Activated CD4-positive, alpha-beta T cell treated with anti-CD3 and anti-CD28 coated beads, Interleukin-2, amount 10 ng/mL, durations not matched to agents 7 days and 5 days (primary cell): Measurements from ENCODE around the gene ATP2B2. TPM values are rescaled to one million over a fixed set of nuclear protein-coding genes. Genes with fewer than 3 reads are reported as not detected.

Source experiments
- CTCF ChIA-PET: fragments of 350-600 bp; sonication (Branson Sonifier 250); formaldehyde crosslinking; loops from one replicate; lab custom pipeline; 2021; ENCODE audit warnings: antibody characterized with exemption; lab: Charles Lee
- POLR2A ChIA-PET: fragments of 350-600 bp; sonication (Branson Sonifier 250); formaldehyde crosslinking; loops from one replicate; lab custom pipeline; 2021; ENCODE audit warnings: antibody characterized with exemption; lab: Charles Lee
- DNase-seq: peaks from one replicate; pipeline ENCODE4 v3.0.0-alpha.2; 2020
- H3K27ac Mint-ChIP-seq: one replicate; pipeline ENCODE4 v1.8.0; 2021; ENCODE audit warnings: mild to moderate bottlenecking, moderate library complexity, mixed read lengths
- H3K27me3 Mint-ChIP-seq: one replicate; pipeline ENCODE4 v1.8.0; 2021; ENCODE audit warnings: mixed read lengths
- H3K36me3 Mint-ChIP-seq: one replicate; pipeline ENCODE4 v1.8.0; 2021; ENCODE audit warnings: low read depth, mixed read lengths
- H3K4me1 Mint-ChIP-seq: one replicate; pipeline ENCODE4 v1.8.0; 2021; ENCODE audit warnings: mixed read lengths
- H3K4me3 Mint-ChIP-seq: one replicate; pipeline ENCODE4 v1.8.0; 2021; ENCODE audit warnings: mild to moderate bottlenecking, moderate library complexity, mixed read lengths
- H3K9me3 Mint-ChIP-seq: one replicate; pipeline ENCODE4 v1.8.0; 2021; ENCODE audit warnings: mixed read lengths
- total RNA-seq, 2 experiments: library from RNA; stranded (reverse); gene quantifications; one replicate each; pipeline ENCODE4 v1.2.3, GENCODE V29; 2021

ATP2B2 gene
- total RNA-seq, 2 experiments from 2014 or later: not detected

GRCh38 chr3:10426346-10427220 is 78.8 kb downstream of the ATP2B2 start:
- H3K27me3 Mint-ChIP-seq: peaks cover 5% of the 10 kb centered on the region
- no peak for DNase-seq

DNA sequence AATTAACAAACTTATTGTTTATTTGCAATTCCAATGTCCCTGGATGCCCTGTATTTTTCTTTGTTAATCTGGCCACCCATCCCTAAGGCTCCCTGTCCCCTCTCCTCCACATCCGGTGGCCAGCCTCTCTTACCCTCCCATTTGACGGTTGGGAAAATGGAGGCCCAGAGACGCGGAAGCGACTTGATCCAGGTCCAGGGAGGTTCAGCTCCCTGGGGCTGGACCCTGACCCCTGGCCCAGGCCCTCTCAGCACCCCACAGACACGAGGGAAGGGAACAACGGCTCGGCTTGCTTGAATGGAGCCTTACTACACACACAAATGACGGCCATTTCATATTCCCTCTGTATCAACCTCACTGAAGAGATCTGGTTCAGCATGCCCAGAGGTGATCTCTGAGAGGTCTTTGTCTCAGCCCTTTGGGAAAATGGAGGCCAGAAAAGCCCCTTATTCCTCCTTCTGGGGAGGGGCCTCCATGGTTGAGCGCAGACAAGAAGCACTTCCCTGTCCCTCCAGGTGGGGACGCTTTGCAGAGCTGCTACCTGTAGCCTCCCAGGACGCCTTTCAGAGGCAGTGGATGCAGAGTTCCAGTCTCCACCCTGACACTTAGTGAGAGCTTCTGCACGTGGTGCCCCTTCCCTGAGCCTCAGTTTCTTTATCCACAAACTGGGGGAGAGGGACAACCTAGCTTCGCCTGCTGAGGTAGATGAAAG is 82.1 kb downstream of the ATP2B2 start:
- H3K27me3 Mint-ChIP-seq: no peaks in the 10 kb centered on the region
- no peaks in the 10 kb centered on the region for H3K9me3 Mint-ChIP-seq
- no peaks in the 10 kb centered on the region for H3K36me3 Mint-ChIP-seq
- DNase-seq: no peak
- CTCF ChIA-PET: interaction anchor here (1.4 to 2.2 kb wide), 3 partner anchors 10 to 17 kb away, joined by 4 to 5 read pairs (median 4); no protein-coding TSS in a partner anchor
- POLR2A ChIA-PET: no interaction called here
- peaks cover 12% of the 10 kb centered on the region for H3K4me1 Mint-ChIP-seq
- H3K27ac Mint-ChIP-seq: no peak overlapping the region
- no peak overlapping the region for H3K4me3 Mint-ChIP-seq

More at GRCh38 chr3:10426346-10427220, 78.8 kb downstream of the ATP2B2 start:
- Mint-ChIP-seq H3K4me3 (no peak overlapping the region), H3K9me3 (no peaks in the 10 kb centered on the region), H3K27ac (no peak overlapping the region), H3K36me3 (no peaks in the 10 kb centered on the region), H3K4me1 (no peaks in the 10 kb centered on the region)
- ChIA-PET CTCF (interaction anchor here (1.3 kb wide), 1 partner anchor 10 kb away, joined by 4 read pairs; no protein-coding TSS in a partner anchor), POLR2A (no interaction called here)

GRCh38 chr3:10421996-10422395 is 83.4 kb downstream of the ATP2B2 start:
- H3K27ac Mint-ChIP-seq: no peak overlapping the region
- CTCF ChIA-PET: interaction anchor here (1.0 kb wide), 1 partner anchor 522 kb away, joined by 3 read pairs; no protein-coding TSS in a partner anchor

GRCh38 chr3:10420745-10421475 is 84.5 kb downstream of the ATP2B2 start:
- CTCF ChIA-PET: interaction anchor here (1.0 kb wide), 1 partner anchor 521 kb away, joined by 3 read pairs; no protein-coding TSS in a partner anchor

More at GRCh38 chr3:10421996-10422395, 83.4 kb downstream of the ATP2B2 start:
- no peaks in the 10 kb centered on the region for H3K36me3 Mint-ChIP-seq
- no peak for DNase-seq
- H3K4me1 Mint-ChIP-seq: peaks cover 12% of the 10 kb centered on the region
- no peak overlapping the region for H3K4me3 Mint-ChIP-seq
- H3K27me3 Mint-ChIP-seq: no peaks in the 10 kb centered on the region
- no peaks in the 10 kb centered on the region for H3K9me3 Mint-ChIP-seq
- POLR2A ChIA-PET: no interaction called here

DNA sequence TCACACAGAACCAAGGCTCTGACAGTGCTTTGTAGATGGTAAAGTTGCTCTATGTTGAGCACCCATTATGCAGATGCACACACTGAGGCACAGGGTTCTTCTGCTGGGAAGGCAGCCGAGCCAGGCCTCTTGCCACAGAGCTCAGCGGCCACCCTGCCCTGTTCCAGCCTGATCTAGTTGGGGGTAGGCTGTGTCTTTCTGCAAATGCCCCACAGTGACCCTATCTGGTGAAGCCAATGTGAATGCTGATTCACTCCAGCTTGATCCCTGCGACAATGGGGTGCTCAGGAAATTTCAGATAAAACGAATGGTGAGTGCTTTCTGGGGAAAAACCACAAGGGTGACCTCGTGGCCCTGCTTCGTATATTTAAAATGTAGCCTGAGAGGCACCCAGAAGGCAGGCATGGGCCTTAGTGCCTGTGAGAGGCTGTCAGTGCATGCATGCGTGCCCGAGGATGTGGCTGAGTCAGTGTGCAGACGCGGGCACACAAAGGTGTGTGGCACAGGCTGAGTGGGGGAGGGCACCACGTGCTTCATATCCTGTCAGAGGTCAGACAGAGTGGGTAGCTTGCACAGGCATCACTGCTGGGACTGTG is 85.7 kb downstream of the ATP2B2 start:
- peaks cover 12% of the 10 kb centered on the region for H3K4me1 Mint-ChIP-seq
- peaks cover 4% of the 10 kb centered on the region for H3K27me3 Mint-ChIP-seq
- no peaks in the 10 kb centered on the region for H3K36me3 Mint-ChIP-seq
- H3K4me3 Mint-ChIP-seq: no peak overlapping the region
- CTCF ChIA-PET: no interaction called here
- POLR2A ChIA-PET: no interaction called here
- DNase-seq: peak; percentile 61
- no peaks in the 10 kb centered on the region for H3K9me3 Mint-ChIP-seq
- H3K27ac Mint-ChIP-seq: peak overlapping the region; percentile 22

More at GRCh38 chr3:10420745-10421475, 84.5 kb downstream of the ATP2B2 start:
- DNase-seq: no peak
- Mint-ChIP-seq H3K4me3 (no peak overlapping the region), H3K27me3 (no peaks in the 10 kb centered on the region), H3K4me1 (peaks cover 12% of the 10 kb centered on the region), H3K27ac (no peak overlapping the region), H3K36me3 (no peaks in the 10 kb centered on the region), H3K9me3 (no peaks in the 10 kb centered on the region)
- POLR2A ChIA-PET: no interaction called here

DNA sequence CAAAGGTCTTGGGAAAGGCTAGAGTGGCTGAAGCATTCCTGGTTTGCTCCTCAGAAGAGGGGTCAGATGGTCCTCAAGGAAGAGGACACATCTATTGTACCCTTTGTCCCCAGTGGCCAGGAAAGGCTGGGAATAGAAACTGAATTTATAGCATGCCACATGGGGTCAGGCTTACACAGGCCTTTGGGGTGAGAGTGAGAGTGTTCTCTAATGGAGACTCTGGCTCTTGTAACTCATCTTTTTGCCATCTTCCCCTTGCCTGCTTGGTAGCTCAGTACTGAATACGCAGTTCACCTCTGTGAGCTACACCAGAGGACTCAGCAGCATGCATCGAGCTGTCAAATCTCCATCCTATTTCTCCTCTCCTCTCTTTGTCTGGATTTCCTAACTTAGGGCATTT is 87.5 kb downstream of the ATP2B2 start:
- ChIA-PET CTCF (interaction anchor here (0.9 to 1.5 kb wide), 3 partner anchors 47 to 321 kb away, joined by 3 to 4 read pairs (median 3); no protein-coding TSS in a partner anchor), POLR2A (no interaction called here)

DNA sequence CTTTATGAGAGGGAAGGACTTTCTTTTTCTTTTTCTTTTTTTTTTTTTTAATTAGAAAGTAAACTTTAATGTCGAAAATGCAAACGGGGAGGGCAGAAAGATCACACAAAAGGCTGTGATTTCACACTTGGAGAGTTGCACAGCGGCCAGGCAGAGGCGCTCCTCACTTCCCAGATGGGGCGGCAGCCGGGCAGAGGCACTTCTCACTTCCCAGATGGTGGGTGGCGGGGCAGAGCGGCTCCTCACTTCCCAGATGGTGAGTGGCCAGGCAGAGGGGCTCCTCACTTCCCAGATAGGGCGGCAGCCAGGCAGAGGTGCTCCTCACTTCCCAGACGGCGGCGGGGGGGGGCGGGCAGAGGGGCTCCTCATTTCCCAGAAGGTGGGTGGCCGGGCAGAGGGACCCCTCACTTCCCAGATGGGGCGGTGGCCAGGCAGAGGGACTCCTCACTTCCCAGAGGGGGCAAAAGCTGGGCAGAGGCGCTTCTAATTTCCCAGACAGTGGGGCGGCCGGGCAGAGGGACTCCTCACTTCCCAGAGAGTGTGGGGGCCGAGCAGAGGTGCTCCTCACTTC is 88.6 kb downstream of the ATP2B2 start:
- ChIA-PET CTCF (interaction anchor here (1.5 kb wide), 2 partner anchors 46 to 322 kb away, joined by 3 to 4 read pairs; no protein-coding TSS in a partner anchor), POLR2A (no interaction called here)
- no peaks in the 10 kb centered on the region for H3K9me3 Mint-ChIP-seq
- H3K27me3 Mint-ChIP-seq: peaks cover 4% of the 10 kb centered on the region
- DNase-seq: no peak
- H3K4me3 Mint-ChIP-seq: no peak overlapping the region
- H3K36me3 Mint-ChIP-seq: no peaks in the 10 kb centered on the region
- H3K4me1 Mint-ChIP-seq: peaks cover 12% of the 10 kb centered on the region
- no peak overlapping the region for H3K27ac Mint-ChIP-seq

More for the DNA sequence above, 87.5 kb downstream of the ATP2B2 start:
- Mint-ChIP-seq H3K4me1 (peaks cover 12% of the 10 kb centered on the region), H3K27ac (no peak overlapping the region), H3K27me3 (peaks cover 4% of the 10 kb centered on the region), H3K9me3 (no peaks in the 10 kb centered on the region), H3K4me3 (no peak overlapping the region), H3K36me3 (no peaks in the 10 kb centered on the region)
- no peak for DNase-seq

DNA sequence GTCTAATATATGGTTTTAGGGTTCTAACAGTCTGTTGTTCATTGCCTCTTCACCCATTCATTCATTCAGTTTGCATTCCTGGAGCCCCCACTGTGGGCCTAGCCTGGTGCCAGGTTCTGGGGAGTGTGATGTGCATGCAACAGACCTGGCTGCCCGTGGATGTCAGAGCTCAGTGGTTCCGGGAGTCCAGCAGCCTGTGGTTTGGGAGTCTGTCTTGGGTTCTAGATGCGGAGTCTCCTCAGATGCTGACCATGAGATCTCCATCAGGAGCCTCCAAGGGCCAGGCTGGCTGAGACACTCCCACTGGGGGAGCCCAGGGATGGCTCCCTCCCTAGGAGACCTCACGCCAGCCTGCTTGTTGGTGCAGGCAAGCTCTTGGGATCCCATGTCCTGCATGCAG is 92.3 kb downstream of the ATP2B2 start:
- Mint-ChIP-seq H3K27me3 (peaks cover 4% of the 10 kb centered on the region), H3K36me3 (no peaks in the 10 kb centered on the region), H3K4me3 (no peak overlapping the region), H3K4me1 (no peaks in the 10 kb centered on the region), H3K27ac (no peak overlapping the region), H3K9me3 (no peaks in the 10 kb centered on the region)
- CTCF ChIA-PET: interaction anchor here (0.6 to 1.3 kb wide), 3 partner anchors 10 to 1415 kb away, joined by 3 to 4 read pairs (median 3); no protein-coding TSS in a partner anchor
- no peak for DNase-seq
- POLR2A ChIA-PET: no interaction called here

GRCh38 chr3:10411598-10412332 is 93.6 kb downstream of the ATP2B2 start:
- H3K36me3 Mint-ChIP-seq: no peaks in the 10 kb centered on the region

DNA sequence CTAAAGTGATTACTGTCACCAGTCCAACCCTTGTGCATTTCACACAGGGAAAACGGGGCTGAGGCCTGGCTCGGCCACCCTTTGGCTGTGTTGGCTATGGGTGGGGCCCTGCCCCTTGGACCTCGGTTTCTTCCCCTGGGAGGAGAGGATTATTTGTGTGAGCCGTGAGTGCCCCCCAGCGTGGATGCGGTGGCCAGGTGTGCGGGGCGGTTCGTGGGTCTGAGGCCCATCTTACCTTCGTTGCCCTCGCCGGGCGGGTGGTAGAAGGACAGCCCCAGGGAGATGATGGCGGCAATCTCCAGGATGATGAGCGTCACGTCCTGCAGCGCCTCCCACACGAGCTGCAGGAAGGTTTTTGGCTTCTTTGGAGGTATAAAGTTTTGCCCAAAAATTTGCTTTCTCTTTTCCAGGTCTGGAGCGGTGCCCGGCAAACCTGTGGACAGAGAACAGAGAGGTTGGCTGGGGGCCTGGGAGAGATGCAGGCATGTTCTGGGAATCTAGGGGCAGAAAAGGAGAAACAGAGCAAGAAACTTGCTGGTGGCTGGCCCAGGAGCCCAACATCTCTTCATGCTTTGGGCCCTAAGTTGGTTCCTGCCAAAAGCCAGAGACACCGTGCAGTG is 94.9 kb downstream of the ATP2B2 start:
- Mint-ChIP-seq H3K27ac (no peak overlapping the region), H3K36me3 (no peaks in the 10 kb centered on the region), H3K4me1 (no peaks in the 10 kb centered on the region), H3K27me3 (peaks cover 1% of the 10 kb centered on the region), H3K4me3 (no peak overlapping the region), H3K9me3 (no peaks in the 10 kb centered on the region)
- POLR2A ChIA-PET: no interaction called here
- DNase-seq: no peak
- CTCF ChIA-PET: interaction anchor here (0.8 kb wide), 1 partner anchor 11 kb away, joined by 3 read pairs; no protein-coding TSS in a partner anchor

More at GRCh38 chr3:10411598-10412332, 93.6 kb downstream of the ATP2B2 start:
- no peak for DNase-seq
- ChIA-PET POLR2A (no interaction called here), CTCF (no interaction called here)
- H3K4me1 Mint-ChIP-seq: no peaks in the 10 kb centered on the region
- H3K27ac Mint-ChIP-seq: peak overlapping the region; percentile 39
- H3K9me3 Mint-ChIP-seq: no peaks in the 10 kb centered on the region
- no peak overlapping the region for H3K4me3 Mint-ChIP-seq
- peaks cover 4% of the 10 kb centered on the region for H3K27me3 Mint-ChIP-seq

DNA sequence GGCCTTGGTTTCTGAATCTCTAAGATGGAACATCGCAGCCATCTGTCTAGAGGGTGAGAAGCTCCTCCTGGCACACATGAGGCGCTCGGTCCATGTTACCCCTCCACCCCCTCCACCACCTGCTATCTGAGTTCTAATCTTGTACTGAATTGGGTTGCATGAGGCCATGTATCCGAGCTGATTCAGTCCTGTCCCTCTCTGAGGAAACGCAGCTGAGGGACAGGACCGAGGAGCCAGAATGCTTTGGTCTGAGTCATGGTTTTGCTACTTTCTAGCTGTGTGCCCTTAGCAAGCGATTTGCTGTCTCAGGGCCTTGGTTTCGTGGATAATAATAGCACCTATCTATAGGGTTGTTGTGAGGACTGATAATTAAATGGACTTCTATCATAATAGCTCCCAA is 96.7 kb downstream of the ATP2B2 start:
- no peak overlapping the region for H3K27ac Mint-ChIP-seq
- ChIA-PET CTCF (interaction anchor here (0.6 kb wide), 1 partner anchor 684 kb away, joined by 3 read pairs; no protein-coding TSS in a partner anchor), POLR2A (no interaction called here)
- no peaks in the 10 kb centered on the region for H3K27me3 Mint-ChIP-seq
- no peaks in the 10 kb centered on the region for H3K9me3 Mint-ChIP-seq
- DNase-seq: no peak
- no peaks in the 10 kb centered on the region for H3K36me3 Mint-ChIP-seq
- H3K4me1 Mint-ChIP-seq: no peaks in the 10 kb centered on the region
- H3K4me3 Mint-ChIP-seq: no peak overlapping the region
